Stimulated activated CD4-positive, alpha-beta T cell treated with anti-CD3 and anti-CD28 coated beads, Interleukin-2, amount 100 ng/mL, for 48 hours (primary cell): ENCODE measurements around the gene DNAH2.
"Not testable (repeated sequence)": the region's sequence is repeated elsewhere in the genome, so short reads cannot be mapped to it uniquely, and the experiment has no call there.

Experiments used
- DNase-seq, 2 donors: peaks; one replicate each; pipeline ENCODE4 v3.0.0-alpha.2; 2020

The DNAH2 gene

DNA sequence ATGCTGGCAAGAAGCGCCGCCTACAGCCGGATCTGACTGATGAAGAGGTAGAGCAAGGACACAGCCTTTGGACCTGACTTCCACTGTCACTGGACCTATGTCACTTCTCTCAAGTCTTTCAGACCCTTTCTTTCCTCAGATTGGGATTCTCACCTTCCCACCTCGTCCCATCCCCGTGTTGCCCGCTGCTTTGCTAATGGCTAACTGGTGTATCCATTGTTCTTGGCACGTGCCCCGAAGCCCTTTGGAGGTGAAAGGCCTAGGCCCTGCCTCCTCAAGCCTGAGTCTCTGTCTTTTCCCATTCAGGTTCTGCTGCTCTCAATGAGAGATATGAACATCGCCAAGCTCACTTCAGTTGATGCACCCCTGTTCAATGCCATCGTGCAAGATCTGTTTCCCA is 63.2 kb downstream of the DNAH2 start:
- no peak for DNase-seq

DNA sequence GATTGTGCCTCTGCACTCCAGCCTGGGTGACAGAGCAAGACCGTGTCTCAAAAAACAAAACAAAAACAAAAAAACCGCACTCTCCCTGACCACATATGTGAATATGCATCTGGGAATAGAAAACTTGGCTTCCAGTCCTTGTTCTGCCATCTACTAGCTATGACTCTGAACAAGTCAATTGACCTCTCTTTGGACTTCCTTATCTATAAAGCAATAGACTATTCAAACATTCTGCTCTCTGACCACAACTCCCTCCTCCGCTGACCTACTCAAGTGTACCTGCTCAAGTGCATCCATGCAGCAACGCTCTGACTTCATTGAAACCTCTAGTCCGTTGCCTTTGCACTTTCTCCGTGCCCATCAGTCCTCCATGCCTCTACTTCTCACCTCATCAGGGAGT is 63.9 kb downstream of the DNAH2 start:
- DNase-seq, result no peak

DNA sequence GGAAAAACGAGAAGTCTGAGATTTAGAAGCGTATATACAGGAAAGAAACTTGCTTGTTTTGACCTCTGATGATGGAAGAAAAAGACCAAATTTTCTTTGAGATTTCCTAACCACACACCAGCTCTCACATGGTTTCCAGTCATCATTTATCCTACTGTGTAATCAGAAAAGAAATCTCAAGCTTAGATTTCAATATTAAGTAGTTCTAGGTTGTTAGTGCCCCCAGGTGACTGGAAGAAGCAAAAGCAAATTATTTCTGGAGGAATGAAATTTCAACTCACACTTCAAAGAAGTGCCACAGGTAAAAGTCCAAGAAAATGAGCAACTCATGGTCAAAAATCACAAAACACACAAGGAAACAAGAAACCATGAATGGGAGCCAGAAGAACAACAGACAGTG is 64.7 kb downstream of the DNAH2 start:
- no peak for DNase-seq

DNA sequence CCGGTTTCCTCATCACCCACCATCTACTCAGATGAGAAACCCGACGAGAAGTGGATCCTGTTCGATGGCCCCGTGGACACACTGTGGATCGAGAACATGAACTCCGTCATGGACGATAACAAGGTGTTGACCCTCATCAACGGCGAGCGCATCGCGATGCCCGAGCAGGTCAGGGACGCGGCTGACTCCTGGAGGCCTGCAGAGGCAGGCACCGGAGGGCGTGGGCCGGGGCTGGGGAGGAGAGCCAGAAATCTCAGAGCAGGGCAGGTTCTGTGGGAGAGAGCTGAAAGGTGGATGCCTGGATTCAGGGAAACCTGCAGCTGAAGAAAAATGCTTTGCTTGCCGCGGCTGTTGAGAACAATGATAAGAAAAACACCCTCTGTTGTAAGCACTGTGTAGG is 69.3 kb downstream of the DNAH2 start:
- DNase-seq, result no peak

DNA sequence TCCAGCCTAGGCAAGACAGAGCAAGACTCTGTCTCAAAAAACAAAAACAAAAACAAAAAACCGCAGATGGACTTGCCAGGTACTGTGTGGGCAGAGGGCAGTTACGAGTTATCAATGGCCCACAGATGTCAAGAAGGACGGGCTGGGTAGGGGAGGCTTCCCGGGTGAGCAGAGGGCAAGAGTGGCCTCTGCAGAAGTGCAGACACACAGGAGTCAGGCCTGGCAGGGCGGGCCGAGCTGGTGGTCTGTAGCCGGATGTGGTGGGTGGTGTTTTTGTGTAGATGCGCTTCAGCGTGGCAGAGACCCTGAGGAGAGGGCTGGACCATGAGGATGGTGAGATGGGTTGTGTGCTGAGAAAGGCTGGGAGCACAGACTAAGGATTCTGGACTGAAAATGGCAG is 71.6 kb downstream of the DNAH2 start:
- DNase-seq, result no peak

DNA sequence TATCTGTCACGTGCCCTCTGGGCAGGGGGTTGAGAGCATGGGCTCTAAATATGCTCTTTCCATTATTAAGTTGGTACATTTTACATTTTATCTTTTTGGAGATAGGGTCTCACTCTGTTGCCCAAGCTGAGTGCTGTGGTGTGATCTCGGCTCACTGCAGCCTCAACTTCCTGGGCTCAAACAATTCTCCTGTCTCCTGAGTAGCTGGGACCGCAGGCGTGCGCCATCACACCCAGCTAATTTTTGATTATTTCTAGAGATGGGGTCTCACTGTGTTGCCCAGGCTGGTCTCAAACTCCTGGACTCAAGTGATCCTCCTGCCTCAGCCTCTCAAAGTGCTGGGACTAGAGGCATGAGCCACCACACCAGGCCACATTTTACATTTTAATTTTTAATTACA is 72.6 kb downstream of the DNAH2 start:
- DNase-seq, result no peak

DNA sequence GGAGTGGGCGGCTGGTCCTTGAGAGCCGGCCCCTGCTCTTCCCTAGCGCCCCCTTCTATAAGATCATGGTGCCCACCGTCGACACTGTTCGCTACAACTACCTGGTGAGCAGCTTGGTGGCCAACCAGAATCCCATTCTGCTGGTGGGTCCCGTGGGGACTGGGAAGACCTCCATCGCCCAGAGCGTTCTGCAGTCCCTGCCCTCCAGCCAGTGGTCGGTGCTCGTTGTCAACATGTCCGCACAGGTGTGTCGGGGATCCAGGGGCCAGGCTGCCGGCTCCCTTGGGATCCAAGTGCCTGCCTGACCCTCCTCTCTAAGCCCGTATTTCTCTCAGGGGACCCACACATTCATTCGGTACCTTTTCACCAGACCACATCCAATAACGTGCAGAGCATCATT is 75.1 kb downstream of the DNAH2 start:
- no peak for DNase-seq

DNA sequence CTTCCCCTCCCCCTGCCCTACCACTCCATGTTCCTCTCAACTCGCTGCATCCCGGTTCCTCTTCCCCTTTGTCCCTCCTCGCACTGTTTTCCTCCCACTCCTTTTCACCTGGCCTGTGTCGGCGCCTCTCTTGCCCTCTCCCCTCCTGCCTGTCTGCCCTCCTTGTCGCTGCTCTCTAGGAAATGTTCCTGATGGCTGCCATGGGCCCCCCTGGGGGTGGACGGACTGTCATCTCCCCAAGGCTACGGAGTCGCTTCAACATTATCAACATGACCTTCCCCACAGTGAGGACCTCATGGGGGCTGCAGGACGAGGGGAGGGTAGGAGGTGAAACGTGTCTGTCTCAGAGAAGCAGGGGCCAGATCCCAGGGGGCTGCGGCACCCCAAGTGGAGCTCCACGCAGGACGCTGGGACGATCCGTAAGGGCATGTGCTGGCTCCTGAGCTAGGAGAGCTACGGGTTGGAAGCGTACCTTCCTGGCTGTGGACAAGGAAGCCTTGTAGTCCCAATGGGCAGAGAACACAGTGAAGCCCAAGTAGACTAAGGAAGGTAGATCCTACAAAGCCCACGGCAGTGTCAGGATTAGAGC is 76.6 kb downstream of the DNAH2 start:
- DNase-seq, result no peak

DNA sequence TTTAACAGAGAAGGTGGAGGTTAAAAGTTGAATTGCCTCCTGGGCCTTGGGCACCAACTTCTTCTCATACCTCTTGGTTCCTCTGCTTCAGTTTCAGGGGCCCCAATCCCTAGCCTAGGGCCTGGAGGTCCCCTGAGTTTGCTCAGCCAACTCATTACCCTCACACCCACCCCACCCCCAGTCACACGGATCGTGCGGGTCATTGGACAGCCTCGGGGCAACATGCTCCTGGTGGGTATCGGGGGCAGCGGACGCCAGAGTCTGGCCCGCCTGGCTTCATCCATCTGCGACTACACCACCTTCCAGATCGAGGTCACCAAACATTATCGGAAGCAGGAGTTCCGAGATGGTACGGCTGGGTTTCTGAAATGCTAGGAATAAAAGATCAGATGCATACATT is 80.4 kb downstream of the DNAH2 start:
- no peak for DNase-seq

DNA sequence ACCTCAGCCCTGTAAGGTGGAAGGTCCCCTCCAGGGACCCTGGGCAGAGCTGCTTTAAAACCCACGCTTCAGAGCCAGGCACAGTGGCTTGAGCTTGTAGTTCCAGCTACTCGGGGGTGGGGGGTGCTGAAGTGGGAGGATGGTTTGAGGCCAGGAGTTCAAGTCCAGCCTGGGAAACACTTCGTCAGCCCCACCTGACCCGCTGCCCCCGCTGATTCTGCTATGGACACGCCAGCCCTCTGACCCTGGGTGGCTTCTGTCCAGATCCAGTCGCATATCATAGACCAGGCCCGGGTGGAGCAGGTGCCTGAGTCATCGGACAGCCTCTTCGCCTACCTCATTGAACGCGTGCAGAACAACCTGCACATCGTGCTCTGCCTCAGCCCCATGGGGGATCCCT is 81.3 kb downstream of the DNAH2 start:
- no peak for DNase-seq

DNA sequence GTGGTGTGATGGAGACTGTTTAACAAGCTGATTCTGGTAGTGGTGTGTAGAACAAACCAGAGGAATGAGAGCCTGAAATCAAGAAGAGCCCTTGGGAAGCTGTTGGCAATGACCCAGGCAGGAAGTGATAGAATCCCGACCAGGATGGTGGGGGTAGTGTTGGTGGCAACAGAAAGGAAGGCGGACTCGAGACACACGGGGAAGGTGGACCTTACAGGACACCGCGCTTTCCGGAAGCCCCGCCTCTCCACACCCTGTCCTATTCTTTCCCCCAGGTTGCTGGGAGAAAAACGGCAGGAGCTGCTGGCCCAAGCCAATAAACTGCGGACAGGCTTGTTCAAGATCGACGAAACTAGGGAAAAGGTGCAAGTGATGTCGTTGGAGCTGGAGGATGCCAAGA is 86.4 kb downstream of the DNAH2 start:
- DNase-seq, result no peak

DNA sequence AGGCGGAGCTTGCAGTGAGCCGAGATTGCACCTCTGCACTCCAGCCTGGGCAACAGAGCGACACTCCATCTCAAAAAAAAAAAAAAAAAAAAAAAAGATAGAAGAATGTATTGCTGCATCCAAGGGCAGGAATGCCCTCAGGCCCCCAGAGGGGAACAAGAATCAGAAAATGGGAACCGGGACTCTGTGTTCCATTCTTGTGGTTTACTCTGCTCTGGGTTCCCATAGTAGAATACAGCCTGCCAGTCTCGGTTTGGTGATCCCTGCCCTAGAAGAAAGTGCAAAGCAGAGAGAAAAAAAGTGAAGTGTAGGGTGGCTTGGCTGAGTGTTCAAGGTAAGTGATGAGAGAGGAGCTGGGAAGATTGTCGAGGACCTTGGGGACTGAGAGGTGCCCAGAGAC is 89.0 kb downstream of the DNAH2 start:
- no peak for DNase-seq

DNA sequence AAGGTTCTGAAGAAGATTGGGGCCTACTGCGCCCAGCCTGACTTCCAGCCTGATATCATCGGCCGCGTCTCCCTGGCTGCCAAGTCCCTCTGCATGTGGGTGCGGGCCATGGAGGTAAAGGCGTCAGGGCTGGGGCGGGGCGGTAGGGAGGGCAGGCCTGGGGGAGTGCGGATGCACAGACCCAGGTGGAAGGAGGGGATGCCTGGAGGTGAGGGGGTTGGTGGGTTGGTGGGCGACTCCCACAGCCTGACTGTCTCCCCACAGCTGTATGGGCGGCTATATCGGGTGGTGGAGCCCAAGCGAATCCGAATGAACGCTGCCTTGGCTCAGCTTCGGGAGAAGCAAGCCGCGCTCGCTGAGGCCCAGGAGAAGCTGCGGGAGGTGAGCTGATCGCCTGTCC is 89.7 kb downstream of the DNAH2 start:
- DNase-seq, result no peak

DNA sequence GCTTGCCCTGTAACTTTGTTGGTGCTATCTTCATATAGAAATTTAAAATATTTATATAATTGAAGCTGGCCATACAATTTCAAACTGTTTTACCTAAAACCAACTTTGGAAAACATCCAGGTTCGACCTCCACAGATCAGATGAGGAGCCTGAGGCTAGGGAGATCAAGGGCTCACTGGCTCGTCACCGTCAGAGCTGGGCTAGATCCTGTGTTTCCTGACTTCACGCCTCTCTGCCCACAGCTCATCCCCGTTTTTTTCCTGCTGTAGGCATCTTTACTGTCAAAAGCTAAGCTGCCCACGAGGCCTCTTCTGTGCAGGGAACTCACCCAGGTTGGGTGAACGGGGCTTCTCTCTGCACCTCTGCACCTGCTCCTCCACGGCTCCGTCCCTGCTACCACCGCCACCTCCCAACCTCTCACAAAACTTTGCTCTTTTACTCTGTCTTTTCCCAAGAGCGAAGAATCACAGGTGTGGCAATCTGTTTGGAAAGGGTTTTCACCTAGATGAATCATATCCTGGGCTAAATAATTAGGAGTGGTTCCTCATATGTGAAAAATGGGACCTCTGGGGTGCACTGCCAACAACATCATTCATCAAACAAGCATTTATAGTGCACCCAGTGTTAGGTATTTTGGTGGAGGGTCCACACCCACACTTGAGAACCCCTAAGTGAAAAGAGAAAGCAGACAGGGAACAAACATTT is 91.7 kb downstream of the DNAH2 start:
- DNase-seq, result no peak

DNA sequence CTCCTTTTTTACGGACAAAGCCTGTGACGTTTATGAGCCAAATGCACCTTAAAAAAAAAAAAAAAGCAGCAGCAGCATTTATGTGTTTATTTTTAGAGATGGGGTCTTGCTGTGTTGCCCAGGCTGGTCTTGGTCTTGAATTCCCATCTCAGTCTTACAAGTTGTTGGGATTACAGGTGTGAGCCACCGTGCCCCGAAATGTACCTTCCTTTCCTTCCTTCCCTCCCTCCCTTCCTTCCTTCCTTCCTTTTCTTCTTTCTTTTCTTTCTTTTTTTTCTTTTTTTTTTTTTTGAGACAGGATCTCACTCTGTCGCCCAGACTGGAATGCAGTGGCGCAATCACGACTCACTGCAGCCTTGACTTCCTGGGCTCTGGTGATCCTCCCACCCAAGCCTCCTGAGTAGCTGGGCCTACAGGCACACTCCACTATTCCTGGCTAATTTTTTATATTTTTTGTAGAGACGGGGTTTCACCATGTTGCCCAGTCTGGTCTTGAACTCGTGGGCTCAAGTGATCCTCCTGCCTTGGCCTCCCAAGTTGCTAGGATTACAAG is 92.3 kb downstream of the DNAH2 start:
- DNase-seq, result not testable (repeated sequence)

DNA sequence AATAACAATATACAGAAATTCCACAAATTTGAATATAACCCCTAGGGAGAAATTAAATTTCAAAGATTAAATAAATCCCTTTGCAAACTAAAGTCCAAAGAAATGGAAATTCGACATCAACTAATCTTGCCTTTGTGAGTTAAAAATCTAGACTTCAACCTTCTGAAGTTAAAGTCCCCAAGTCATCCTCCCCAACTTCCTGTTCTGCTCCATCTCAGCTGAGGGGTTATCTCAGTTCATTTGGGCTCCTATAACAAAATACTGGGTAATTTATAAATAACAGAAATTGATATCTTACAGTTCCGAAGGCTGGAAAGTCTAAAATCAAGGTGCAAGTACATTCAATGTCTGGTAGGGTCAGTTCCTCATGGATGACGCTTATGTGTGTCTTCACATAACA is 93.7 kb downstream of the DNAH2 start:
- no peak for DNase-seq

DNA sequence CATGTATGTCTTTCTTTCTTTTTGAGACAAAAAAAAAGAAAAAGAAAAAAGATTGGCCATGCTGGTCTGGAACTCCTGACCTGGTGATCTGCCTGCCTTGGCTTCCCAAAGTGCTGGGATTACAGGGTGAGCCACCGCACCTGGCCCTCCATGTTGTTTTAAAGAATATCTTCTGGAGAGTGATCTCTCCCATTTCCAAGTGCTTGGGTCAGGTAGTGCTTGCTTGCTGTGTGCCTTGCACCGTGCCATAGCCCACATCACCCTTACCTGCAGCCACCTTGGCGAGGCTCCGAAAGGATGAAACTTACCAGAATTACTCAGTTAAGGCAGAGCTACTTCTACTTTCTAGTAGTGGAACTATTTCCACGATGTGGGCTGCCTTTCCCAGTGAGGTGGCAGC is 97.4 kb downstream of the DNAH2 start:
- DNase-seq, result no peak

DNA sequence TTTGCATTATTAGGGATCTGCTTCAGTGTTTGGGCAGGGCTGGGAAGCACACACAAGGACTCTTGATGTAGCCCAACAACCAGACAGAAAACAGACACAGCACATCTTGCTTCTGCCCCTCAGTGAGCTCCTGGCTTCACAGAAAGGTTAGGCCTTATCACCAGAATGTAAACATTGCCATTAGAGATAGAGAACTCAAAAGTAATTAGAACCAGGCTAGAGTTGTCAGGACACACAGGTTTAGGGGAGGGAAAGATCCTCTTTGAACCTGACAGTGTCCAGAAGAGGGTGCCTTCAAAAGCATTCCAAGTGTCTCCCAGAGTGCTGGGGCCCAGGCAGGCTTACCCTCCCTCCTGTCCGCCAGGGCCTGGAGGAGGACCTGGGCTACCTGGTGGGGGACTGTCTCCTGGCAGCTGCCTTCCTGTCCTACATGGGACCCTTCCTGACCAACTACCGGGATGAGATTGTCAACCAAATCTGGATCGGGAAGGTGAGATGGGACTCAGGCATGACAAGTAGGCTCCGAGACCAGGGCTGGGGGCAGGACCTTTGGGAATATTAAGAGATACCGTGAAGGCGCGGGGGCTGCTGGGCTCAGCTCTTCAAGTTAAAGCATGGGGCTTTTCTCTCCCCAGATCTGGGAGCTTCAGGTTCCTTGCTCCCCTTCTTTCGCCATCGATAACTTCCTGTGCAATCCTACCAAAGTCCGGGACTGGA is 99.5 kb downstream of the DNAH2 start:
- no peak for DNase-seq

DNA sequence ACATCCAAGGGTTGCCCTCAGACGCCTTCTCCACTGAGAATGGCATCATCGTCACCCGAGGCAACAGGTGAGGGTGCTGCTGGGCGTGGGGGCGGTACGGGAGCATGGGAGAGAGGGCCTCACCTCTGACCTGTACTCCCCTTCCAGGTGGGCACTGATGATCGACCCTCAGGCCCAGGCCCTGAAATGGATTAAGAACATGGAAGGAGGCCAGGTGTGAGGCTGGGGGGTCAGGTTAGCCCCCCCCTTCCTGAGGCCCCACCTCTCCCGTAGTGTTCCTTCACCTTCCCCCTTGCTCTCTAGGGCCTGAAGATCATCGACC is 100.1 kb downstream of the DNAH2 start:
- DNase-seq, result no peak

DNA sequence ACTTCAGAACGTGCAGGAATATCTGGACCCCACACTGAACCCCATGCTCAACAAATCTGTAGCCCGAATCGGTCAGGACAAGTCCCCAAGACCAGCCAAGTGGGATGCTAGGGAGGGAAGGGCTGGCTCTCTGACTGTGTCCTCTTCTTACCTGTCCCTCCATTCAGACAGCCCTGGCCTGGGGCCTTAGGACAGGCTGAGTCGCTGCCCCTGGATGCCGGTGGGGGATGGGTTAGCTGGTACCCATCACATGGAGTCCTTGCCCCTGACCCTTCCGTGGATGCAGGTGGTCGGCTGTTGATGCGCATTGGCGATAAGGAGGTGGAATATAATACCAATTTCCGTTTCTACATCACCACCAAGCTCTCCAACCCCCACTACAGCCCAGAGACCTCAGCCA is 100.5 kb downstream of the DNAH2 start:
- no peak for DNase-seq

DNA sequence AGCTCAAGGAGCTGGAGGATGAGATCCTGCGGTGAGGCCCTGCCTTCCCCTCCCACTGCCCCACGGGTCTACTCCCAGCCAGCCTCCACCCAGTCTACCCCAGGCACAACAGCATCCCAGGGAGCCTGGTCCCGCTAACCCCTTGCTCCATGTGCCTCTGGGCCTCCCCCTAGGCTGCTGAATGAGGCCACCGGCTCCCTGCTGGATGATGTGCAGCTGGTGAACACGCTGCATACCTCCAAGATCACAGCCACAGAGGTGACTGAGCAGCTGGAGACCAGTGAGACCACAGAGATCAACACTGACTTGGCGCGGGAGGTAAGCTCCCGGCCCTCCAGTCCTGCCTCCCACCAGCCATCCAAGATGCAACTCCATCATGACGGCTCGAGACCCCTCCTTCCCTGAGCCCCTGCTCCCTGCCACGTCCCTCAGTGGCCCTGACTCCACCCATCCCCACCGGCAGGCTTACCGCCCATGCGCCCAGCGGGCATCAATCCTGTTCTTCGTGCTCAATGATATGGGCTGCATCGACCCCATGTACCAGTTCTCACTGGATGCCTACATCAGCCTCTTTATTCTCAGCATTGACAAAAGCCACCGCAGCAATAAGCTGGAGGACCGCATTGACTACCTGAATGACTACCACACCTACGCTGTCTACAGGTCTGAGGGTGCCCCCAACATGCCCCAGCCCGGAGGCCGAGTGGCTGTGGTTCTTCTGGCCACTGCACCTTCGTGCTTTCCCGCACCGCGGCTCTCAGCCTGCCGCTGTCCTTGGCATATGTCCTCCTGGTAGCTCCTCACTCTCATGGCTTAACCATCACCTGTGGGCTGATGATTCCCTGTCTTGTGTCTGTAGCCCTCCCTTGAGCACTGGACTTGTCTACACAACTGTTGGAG is 101.5 kb downstream of the DNAH2 start:
- no peak for DNase-seq

DNA sequence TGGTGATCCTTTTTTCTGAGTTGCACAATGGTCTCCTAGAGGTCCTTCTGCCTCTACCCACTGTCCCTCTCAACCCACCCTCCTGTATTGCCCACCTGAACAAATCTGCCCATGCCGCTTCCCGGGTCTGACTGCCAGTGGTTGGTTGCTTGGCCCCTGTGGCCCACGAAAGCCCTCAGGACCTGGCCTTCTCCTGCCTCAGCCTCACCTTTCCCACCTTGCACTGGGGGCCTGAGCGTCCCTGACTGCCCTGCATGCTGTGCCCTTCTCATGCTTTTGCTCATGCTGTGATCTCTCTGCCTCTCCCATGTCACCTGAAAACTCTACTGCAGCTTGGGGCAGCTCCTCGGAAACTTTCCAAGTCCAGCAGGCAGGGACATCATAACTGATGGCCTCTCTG is 102.7 kb downstream of the DNAH2 start:
- no peak for DNase-seq

DNA sequence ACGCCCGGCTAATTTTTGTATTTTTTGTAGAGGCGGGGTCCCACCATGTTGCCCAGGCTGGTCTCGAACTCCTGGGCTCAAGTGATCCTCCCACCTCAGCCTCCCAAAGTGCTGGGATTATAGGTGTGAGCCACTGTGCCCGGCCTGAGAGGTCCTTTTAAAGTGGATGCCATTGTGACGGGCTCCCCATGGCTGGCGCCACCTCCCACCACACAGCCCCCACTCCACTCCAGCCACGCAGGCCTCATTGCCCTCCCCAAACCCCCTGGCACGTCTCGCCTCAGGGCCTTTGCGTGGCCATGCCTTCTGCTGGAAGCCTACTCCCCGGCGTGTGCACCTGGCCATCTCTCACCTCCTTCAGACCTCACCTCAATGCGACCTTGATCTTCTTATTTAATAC is 104.6 kb downstream of the DNAH2 start:
- DNase-seq, result no peak
